MM.1S (cell line): ENCODE results near the gene EXOC6.

Experiments
- DNase-seq: peaks from one replicate; pipeline ENCODE4 v3.0.0-alpha.2; 2015
- H2AFZ ChIP-seq: fragments of 300-600 bp; sonication (generic); 2 replicates; pipeline ENCODE4 v1.6.0; 2016; ENCODE audit warnings: antibody characterized with exemption, low read length
- H3F3A ChIP-seq: fragments of 300-600 bp; sonication (generic); 2 replicates; pipeline ENCODE4 v1.6.1; 2016; ENCODE audit warnings: mild to moderate bottlenecking, antibody characterized with exemption, low read length, moderate library complexity, mixed read lengths; ENCODE audit not compliant: insufficient read depth
- H3K27ac ChIP-seq: fragments of 300-600 bp; sonication (generic); 2 replicates; pipeline ENCODE4 v1.5.1; 2016; ENCODE audit warnings: mild to moderate bottlenecking, low read length
- H3K27me3 ChIP-seq: fragments of 300-600 bp; sonication (generic); replicated peaks from 2 replicates; pipeline ENCODE4 v1.6.0; 2016; ENCODE audit warnings: low read length; ENCODE audit not compliant: insufficient read depth
- H3K36me3 ChIP-seq: fragments of 300-600 bp; sonication (generic); replicated peaks from 2 replicates; pipeline ENCODE4 v1.6.1; 2016; ENCODE audit warnings: mild to moderate bottlenecking, low read length, mixed read lengths; ENCODE audit not compliant: insufficient read depth
- H3K4me1 ChIP-seq: fragments of 300-600 bp; sonication (generic); 2 replicates; pipeline ENCODE4 v1.6.1; 2016; ENCODE audit warnings: low read length, mixed read lengths
- H3K4me2 ChIP-seq: fragments of 300-600 bp; sonication (generic); 2 replicates; pipeline ENCODE4 v1.6.0; 2016; ENCODE audit warnings: low read depth, low read length
- H3K4me3 ChIP-seq: fragments of 300-600 bp; sonication (generic); 2 replicates; pipeline ENCODE4 v1.5.1; 2016; ENCODE audit warnings: low read length, mixed read lengths
- H3K79me2 ChIP-seq: fragments of 300-600 bp; sonication (generic); 2 replicates; pipeline ENCODE4 v1.6.1; 2016; ENCODE audit warnings: mixed run types, low read length, mixed read lengths
- H3K9ac ChIP-seq: fragments of 300-600 bp; sonication (generic); 2 replicates; pipeline ENCODE4 v1.6.1; 2016; ENCODE audit warnings: low read length, mixed read lengths
- H3K9me2 ChIP-seq: fragments of 300-600 bp; sonication (generic); replicated peaks from 2 replicates; pipeline ENCODE4 v1.6.1; 2016; ENCODE audit warnings: mild to moderate bottlenecking, low read length, mixed read lengths; ENCODE audit not compliant: insufficient read depth
- H3K9me3 ChIP-seq: fragments of 300-600 bp; sonication (generic); replicated peaks from 2 replicates; pipeline ENCODE4 v1.6.1; 2016; ENCODE audit warnings: mild to moderate bottlenecking, low read length, mixed read lengths; ENCODE audit not compliant: insufficient read depth
- H4K20me1 ChIP-seq: fragments of 300-600 bp; sonication (generic); 2 replicates; pipeline ENCODE4 v1.6.1; 2016; ENCODE audit warnings: mild to moderate bottlenecking, low read length, moderate library complexity, mixed read lengths; ENCODE audit not compliant: insufficient read depth
- EZH2 ChIP-seq: fragments of 300-600 bp; sonication (generic); optimal IDR thresholded peaks from 2 replicates; pipeline ENCODE3; 2017; ENCODE audit warnings: low read depth, mild to moderate bottlenecking, antibody characterized with exemption, low read length, mixed read lengths
- EZH2phosphoT487 ChIP-seq: fragments of 300-600 bp; sonication (generic); IDR thresholded peaks from 2 replicates; pipeline ENCODE4 v1.6.1; 2018; ENCODE audit warnings: antibody characterized with exemption, low read length
- TF ChIP-seq, protein P1 (sequence below): fragments of 300-600 bp; sonication (generic); IDR thresholded peaks from 2 replicates; pipeline ENCODE4 v1.5.1; 2016; ENCODE audit warnings: antibody characterized with exemption, low read length, mixed read lengths

Gene EXOC6

DNA sequence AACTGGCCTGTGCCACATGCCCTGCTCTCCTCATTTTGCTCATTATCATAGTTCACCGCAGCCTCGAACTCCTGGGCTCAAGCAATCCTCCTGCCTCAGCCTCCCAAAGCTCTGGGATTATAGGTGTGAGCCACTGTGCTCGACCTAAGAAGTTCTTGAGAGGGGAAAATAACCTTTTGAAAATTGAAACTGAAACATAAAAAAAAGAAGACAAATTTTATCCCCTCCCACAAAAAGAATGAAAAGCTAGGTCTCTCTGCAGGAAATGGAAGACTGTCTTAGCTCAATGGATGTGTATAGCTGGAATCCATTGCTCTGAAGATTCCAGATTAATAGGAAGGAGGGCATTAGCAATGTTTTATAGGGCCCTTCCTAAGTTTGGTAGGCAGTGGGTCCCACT is 2.0 kb upstream of the EXOC6 start:
- H4K20me1 ChIP-seq: no peaks in the 10 kb centered on the region
- peak; percentile 56 for DNase-seq
- H3K9me3 ChIP-seq: no peaks in the 10 kb centered on the region
- H3K9me2 ChIP-seq: no peaks in the 10 kb centered on the region
- H3K4me3 ChIP-seq: peak overlapping the region; percentile 47
- peaks cover 36% of the 10 kb centered on the region for H3K4me1 ChIP-seq
- peak overlapping the region; percentile 59 for H2AFZ ChIP-seq
- peak overlapping the region; percentile 73 for H3K4me2 ChIP-seq
- H3K79me2 ChIP-seq: peaks cover 23% of the 10 kb centered on the region
- peak overlapping the region; percentile 31; the same call in 1 of the 2 replicates for H3K9ac ChIP-seq
- TF ChIP-seq, protein P1, sequence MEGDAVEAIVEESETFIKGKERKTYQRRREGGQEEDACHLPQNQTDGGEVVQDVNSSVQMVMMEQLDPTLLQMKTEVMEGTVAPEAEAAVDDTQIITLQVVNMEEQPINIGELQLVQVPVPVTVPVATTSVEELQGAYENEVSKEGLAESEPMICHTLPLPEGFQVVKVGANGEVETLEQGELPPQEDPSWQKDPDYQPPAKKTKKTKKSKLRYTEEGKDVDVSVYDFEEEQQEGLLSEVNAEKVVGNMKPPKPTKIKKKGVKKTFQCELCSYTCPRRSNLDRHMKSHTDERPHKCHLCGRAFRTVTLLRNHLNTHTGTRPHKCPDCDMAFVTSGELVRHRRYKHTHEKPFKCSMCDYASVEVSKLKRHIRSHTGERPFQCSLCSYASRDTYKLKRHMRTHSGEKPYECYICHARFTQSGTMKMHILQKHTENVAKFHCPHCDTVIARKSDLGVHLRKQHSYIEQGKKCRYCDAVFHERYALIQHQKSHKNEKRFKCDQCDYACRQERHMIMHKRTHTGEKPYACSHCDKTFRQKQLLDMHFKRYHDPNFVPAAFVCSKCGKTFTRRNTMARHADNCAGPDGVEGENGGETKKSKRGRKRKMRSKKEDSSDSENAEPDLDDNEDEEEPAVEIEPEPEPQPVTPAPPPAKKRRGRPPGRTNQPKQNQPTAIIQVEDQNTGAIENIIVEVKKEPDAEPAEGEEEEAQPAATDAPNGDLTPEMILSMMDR: no peak
- TF ChIP-seq EZH2phosphoT487: no peak
- no peak for TF ChIP-seq EZH2
- peaks cover 18% of the 10 kb centered on the region for H3F3A ChIP-seq
- H3K27ac ChIP-seq: peak overlapping the region; percentile 60; the same call in 1 of the 2 replicates
- H3K36me3 ChIP-seq: no peaks in the 10 kb centered on the region
- no peaks in the 10 kb centered on the region for H3K27me3 ChIP-seq

DNA sequence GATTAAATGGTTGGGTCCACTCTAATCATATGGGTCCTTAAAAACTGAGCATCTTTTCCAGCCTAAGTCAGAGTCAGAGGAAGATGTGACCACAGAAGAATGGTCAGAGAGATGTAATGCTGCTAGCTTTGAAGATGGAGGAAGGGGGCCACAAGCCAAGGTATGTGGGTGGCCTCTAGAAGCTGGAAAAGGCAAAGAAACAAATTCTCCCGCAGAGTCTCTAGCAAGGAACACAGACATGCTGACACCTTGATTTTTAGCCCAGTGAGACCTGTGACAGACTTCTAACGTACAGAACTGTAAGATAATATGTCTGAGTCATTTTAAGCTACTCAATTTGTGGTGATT is 1.5 kb upstream of the EXOC6 start:
- TF ChIP-seq, protein P1: no peak
- TF ChIP-seq EZH2phosphoT487 (no peak), EZH2 (no peak)
- Histone ChIP-seq H3K9me2 (no peaks in the 10 kb centered on the region), H2AFZ (peak overlapping the region; percentile 59; the same call in 1 of the 2 replicates), H3K9ac (no peak overlapping the region), H3K27me3 (no peaks in the 10 kb centered on the region), H3K9me3 (no peaks in the 10 kb centered on the region), H3K4me2 (peak overlapping the region; percentile 73; the same call in 1 of the 2 replicates), H4K20me1 (no peaks in the 10 kb centered on the region), H3K36me3 (no peaks in the 10 kb centered on the region), H3K4me3 (no peak overlapping the region), H3K27ac (peak overlapping the region; percentile 60; the same call in 1 of the 2 replicates), H3F3A (peaks cover 18% of the 10 kb centered on the region), H3K79me2 (peaks cover 28% of the 10 kb centered on the region), H3K4me1 (peaks cover 36% of the 10 kb centered on the region)
- DNase-seq: no peak

DNA sequence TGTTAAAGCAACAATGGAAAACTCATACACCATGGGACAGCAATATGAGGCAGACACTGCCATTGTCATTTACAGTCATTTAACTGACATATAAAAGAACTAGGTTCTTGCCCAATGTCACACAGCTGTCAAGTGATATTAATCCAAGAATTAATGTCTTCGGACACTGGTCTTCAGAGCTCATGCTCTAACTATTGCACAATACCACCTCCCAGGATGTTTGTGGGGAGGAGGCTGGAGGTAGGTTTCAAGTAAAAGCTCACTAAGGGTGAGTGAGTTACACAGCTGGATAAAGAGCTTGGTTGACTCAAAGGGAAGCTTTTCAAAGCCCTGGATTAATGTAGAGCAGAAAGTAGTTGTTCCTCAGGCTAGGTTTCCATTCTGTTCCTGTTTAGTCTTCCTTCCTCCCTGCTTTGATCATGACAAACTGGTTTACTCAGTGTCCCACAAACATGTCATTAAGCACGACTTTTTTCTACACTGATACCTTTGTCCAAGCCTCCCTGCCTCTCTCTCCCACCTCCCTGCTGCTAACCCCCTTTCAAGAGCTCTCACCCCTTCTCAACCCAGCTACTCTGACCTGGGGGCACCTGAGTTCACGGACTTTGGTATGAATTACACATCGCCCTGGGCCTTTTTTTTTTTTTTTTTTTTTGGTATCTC is 987 bp upstream of the EXOC6 start:
- Histone ChIP-seq H3K79me2 (peaks cover 31% of the 10 kb centered on the region), H3K4me1 (peaks cover 36% of the 10 kb centered on the region), H4K20me1 (no peaks in the 10 kb centered on the region), H3K9me2 (no peaks in the 10 kb centered on the region), H3K9me3 (no peaks in the 10 kb centered on the region), H3K36me3 (no peaks in the 10 kb centered on the region), H3K27ac (no peak overlapping the region), H2AFZ (peak overlapping the region; percentile 96; the same call in 1 of the 2 replicates), H3K4me3 (no peak overlapping the region), H3F3A (peaks cover 18% of the 10 kb centered on the region), H3K27me3 (no peaks in the 10 kb centered on the region), H3K4me2 (no peak overlapping the region), H3K9ac (no peak overlapping the region)
- TF ChIP-seq EZH2 (no peak), EZH2phosphoT487 (no peak)
- TF ChIP-seq, protein P1: no peak
- no peak for DNase-seq
